Measurements from ENCODE around the gene UGT1A8. TPM values are rescaled to one million over a fixed set of nuclear protein-coding genes. Genes with fewer than 3 reads are reported as not detected.

Gene UGT1A8
- total RNA-seq, 1 experiment from 2014 or later, result not detected

DNA sequence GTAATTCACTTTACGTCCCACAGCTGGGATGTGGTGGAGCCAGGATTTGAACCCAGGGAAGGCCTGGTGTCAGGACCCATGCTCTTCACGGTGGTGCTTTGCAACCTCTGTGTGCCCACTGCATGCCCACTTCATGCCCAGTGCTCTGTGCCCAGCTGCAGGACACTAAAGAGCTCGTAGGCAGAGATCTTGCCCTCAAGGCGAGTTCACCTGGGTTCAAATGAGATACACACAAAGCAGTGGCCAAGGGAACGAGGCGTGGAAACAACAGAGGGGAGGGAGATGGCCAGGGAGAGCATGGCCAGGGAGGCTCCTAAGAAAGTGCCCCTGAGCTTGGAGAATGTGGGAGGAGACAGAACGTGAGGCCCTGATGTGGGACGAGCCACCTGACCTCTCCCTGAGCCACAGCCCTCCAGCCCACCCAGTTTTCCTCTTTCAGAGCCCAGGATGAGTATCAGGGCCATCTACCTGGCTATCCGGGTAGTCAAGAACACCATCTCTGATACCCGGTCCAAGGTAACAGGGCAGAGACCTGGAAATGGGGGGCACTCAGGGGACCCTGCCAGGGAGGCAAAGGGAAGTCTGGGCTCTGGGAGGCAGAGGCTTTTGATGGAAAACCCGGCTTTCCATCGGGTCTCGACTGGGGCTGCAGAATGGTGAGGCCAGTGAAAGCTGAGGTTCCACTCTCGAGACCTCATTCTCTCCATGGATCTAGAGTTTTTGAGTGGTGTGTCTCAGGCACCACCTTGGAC is 181.1 kb downstream of the UGT1A8 start:
- H4K20me1 ChIP-seq (ENCODE audit: insufficient read depth), result no peaks in the 10 kb centered on the region
- TF ChIP-seq POLR2A (IDR thresholded peaks at IDR 0.05; ENCODE audit: borderline replicate concordance, extremely low read depth, insufficient read depth, insufficient read length), result no peak
- TF ChIP-seq SP1 (IDR thresholded peaks at IDR 0.05; ENCODE audit: low read depth), result no peak
- no peak for TF ChIP-seq JUND (IDR thresholded peaks at IDR 0.05)
- TF ChIP-seq POLR2AphosphoS5 (IDR thresholded peaks at IDR 0.05; ENCODE audit: low read depth, low read length), result no peak
- TF ChIP-seq SIN3A (IDR thresholded peaks at IDR 0.05; ENCODE audit: low read depth), result no peak
- TF ChIP-seq, protein P1, sequence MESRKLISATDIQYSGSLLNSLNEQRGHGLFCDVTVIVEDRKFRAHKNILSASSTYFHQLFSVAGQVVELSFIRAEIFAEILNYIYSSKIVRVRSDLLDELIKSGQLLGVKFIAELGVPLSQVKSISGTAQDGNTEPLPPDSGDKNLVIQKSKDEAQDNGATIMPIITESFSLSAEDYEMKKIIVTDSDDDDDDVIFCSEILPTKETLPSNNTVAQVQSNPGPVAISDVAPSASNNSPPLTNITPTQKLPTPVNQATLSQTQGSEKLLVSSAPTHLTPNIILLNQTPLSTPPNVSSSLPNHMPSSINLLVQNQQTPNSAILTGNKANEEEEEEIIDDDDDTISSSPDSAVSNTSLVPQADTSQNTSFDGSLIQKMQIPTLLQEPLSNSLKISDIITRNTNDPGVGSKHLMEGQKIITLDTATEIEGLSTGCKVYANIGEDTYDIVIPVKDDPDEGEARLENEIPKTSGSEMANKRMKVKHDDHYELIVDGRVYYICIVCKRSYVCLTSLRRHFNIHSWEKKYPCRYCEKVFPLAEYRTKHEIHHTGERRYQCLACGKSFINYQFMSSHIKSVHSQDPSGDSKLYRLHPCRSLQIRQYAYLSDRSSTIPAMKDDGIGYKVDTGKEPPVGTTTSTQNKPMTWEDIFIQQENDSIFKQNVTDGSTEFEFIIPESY (IDR thresholded peaks at IDR 0.05; ENCODE audit: extremely low read depth, insufficient replicate concordance, low read length), result no peak
- no peak for TF ChIP-seq FOSL1 (IDR thresholded peaks at IDR 0.05; ENCODE audit: low read depth)
- no peak for TF ChIP-seq EZH2 (IDR thresholded peaks at IDR 0.05)
- TF ChIP-seq EGR1 (IDR thresholded peaks at IDR 0.05; ENCODE audit: low read depth), result no peak
- TF ChIP-seq, protein P2, sequence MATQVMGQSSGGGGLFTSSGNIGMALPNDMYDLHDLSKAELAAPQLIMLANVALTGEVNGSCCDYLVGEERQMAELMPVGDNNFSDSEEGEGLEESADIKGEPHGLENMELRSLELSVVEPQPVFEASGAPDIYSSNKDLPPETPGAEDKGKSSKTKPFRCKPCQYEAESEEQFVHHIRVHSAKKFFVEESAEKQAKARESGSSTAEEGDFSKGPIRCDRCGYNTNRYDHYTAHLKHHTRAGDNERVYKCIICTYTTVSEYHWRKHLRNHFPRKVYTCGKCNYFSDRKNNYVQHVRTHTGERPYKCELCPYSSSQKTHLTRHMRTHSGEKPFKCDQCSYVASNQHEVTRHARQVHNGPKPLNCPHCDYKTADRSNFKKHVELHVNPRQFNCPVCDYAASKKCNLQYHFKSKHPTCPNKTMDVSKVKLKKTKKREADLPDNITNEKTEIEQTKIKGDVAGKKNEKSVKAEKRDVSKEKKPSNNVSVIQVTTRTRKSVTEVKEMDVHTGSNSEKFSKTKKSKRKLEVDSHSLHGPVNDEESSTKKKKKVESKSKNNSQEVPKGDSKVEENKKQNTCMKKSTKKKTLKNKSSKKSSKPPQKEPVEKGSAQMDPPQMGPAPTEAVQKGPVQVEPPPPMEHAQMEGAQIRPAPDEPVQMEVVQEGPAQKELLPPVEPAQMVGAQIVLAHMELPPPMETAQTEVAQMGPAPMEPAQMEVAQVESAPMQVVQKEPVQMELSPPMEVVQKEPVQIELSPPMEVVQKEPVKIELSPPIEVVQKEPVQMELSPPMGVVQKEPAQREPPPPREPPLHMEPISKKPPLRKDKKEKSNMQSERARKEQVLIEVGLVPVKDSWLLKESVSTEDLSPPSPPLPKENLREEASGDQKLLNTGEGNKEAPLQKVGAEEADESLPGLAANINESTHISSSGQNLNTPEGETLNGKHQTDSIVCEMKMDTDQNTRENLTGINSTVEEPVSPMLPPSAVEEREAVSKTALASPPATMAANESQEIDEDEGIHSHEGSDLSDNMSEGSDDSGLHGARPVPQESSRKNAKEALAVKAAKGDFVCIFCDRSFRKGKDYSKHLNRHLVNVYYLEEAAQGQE (IDR thresholded peaks at IDR 0.05; ENCODE audit: low read depth), result no peak
- TF ChIP-seq SRF (IDR thresholded peaks at IDR 0.05; ENCODE audit: low read depth), result no peak
- TF ChIP-seq RAD21 (IDR thresholded peaks at IDR 0.05; ENCODE audit: low read depth), result no peak
- TF ChIP-seq, protein P3, sequence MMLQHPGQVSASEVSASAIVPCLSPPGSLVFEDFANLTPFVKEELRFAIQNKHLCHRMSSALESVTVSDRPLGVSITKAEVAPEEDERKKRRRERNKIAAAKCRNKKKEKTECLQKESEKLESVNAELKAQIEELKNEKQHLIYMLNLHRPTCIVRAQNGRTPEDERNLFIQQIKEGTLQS (IDR thresholded peaks at IDR 0.05), result no peak
- TF ChIP-seq, protein P4, sequence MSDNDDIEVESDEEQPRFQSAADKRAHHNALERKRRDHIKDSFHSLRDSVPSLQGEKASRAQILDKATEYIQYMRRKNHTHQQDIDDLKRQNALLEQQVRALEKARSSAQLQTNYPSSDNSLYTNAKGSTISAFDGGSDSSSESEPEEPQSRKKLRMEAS (IDR thresholded peaks at IDR 0.05), result no peak
- no peak for TF ChIP-seq ELF1 (IDR thresholded peaks at IDR 0.05; ENCODE audit: borderline replicate concordance, low read depth)
- TF ChIP-seq, protein P5, sequence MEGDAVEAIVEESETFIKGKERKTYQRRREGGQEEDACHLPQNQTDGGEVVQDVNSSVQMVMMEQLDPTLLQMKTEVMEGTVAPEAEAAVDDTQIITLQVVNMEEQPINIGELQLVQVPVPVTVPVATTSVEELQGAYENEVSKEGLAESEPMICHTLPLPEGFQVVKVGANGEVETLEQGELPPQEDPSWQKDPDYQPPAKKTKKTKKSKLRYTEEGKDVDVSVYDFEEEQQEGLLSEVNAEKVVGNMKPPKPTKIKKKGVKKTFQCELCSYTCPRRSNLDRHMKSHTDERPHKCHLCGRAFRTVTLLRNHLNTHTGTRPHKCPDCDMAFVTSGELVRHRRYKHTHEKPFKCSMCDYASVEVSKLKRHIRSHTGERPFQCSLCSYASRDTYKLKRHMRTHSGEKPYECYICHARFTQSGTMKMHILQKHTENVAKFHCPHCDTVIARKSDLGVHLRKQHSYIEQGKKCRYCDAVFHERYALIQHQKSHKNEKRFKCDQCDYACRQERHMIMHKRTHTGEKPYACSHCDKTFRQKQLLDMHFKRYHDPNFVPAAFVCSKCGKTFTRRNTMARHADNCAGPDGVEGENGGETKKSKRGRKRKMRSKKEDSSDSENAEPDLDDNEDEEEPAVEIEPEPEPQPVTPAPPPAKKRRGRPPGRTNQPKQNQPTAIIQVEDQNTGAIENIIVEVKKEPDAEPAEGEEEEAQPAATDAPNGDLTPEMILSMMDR (IDR thresholded peaks at IDR 0.05 in 2 of 3, conservative IDR thresholded peaks at IDR 0.05 in 1 of 3; ENCODE audit: borderline replicate concordance in 1 of 3, insufficient read depth in 1 of 3, low read depth in 2 of 3, low read length in 2 of 3), result no peak
- TF ChIP-seq CBX3 (IDR thresholded peaks at IDR 0.05; ENCODE audit: low read depth), result no peak
- no peak for TF ChIP-seq ZNF274 (IDR thresholded peaks at IDR 0.05; ENCODE audit: low read depth, low read length)
- no peak overlapping the region for H3K4me3 ChIP-seq (replicated peaks in 1 of 2; ENCODE audit: low read depth in 1 of 2, low read length in 2 of 2)
- H3K9me2 ChIP-seq (ENCODE audit: insufficient read depth), result no peaks in the 10 kb centered on the region
- H3K27me3 ChIP-seq (ENCODE audit: insufficient read depth, low read length), result no peaks in the 10 kb centered on the region
- no peaks in the 10 kb centered on the region for H3K36me3 ChIP-seq (ENCODE audit: control insufficient read depth in 1 of 2, insufficient read depth in 2 of 2, low read length in 2 of 2)
- H2AFZ ChIP-seq (ENCODE audit: low read depth, low read length, poor library complexity, severe bottlenecking), result no peak overlapping the region
- ChIA-PET CTCF (no interaction called here), POLR2A (no interaction called here), RAD21 (ENCODE audit: low non-redundant PET in 1 of 2, low total read pairs in 2 of 2, uncharacterized antibody in 2 of 2, unreplicated experiment in 2 of 2) (no interaction called here)
- no peak overlapping the region for H3K27ac ChIP-seq (ENCODE audit: low read depth, low read length)
- H3K4me2 ChIP-seq (ENCODE audit: low read length), result no peak overlapping the region
- no peaks in the 10 kb centered on the region for H3K79me2 ChIP-seq (ENCODE audit: insufficient read depth, low read length)
- no TSS peak for BruUV-seq (replicated peaks)
- H3K9ac ChIP-seq (ENCODE audit: low read length), result no peak overlapping the region
- intact Hi-C loops (cut with micrococcal nuclease), result no loop called here
- no peaks in the 10 kb centered on the region for H3K9me3 ChIP-seq (ENCODE audit: control insufficient read depth in 1 of 2, insufficient read depth in 1 of 2, low read depth in 1 of 2, low read length in 2 of 2)
- H3K4me1 ChIP-seq (ENCODE audit: control insufficient read depth in 1 of 2, insufficient read depth in 2 of 2, low read length in 2 of 2), result peaks cover 5 to 9% of the 10 kb centered on the region in 2 experiments; a peak in 3 of 4 replicates
- ATAC-seq, result no peak
- DNase-seq (ENCODE audit: low read depth, low spot score), result no peak
